GM12892 (cell line): ENCODE results near the gene ME3.

ENCODE experiments used
- POLR2A ChIP-seq: IDR thresholded peaks from 2 replicates; pipeline ENCODE4 v1.6.1; 2011; ENCODE audit warnings: low read depth, low read length, control low read depth
- POLR2AphosphoS5 ChIP-seq: IDR thresholded peaks from 2 replicates; pipeline ENCODE4 v1.6.1; 2011; ENCODE audit warnings: low read depth, low read length, control low read depth

GRCh38 chr11:86427441-86427840, 245.0 kb downstream of the ME3 start:
- TF ChIP-seq POLR2A, result no peak
- no peak for TF ChIP-seq POLR2AphosphoS5
